ENCODE results near the gene IL1RAPL1. TPM values are rescaled to one million over a fixed set of nuclear protein-coding genes. Genes with fewer than 3 reads are reported as not detected.

The IL1RAPL1 gene
- not detected for polyA plus RNA-seq (2012; ENCODE audit: insufficient read length, low read depth)

- TF ChIP-seq REST (IDR thresholded peaks at IDR 0.05; ENCODE audit: insufficient read depth in 1 of 2, low read depth in 2 of 2, low read length in 2 of 2): no peak
- TF ChIP-seq FOXP2 (optimal IDR thresholded peaks at IDR 0.05; ENCODE audit: borderline replicate concordance, extremely low read depth, extremely low read length, insufficient read depth): no peak
- no peak for TF ChIP-seq POLR2AphosphoS5 (IDR thresholded peaks at IDR 0.05; ENCODE audit: low read depth, low read length)
- no peak for TF ChIP-seq SIN3A (IDR thresholded peaks at IDR 0.05; ENCODE audit: borderline replicate concordance, insufficient read depth, low read length)
- no peak for TF ChIP-seq TAF1 (IDR thresholded peaks at IDR 0.05; ENCODE audit: borderline replicate concordance, insufficient read depth, low read length)
These were observed at the start of gene IL1RAPL1 for GRCh38 chrX:28586981-28587551. IL1RAPL1 (plus strand) TSS chrX:28587446.

GRCh38 chrX:28542791-28543190 lies 44.5 kb upstream of the IL1RAPL1 start:
- TF ChIP-seq TAF1 (IDR thresholded peaks at IDR 0.05; ENCODE audit: borderline replicate concordance, insufficient read depth, low read length) (no peak), FOXP2 (optimal IDR thresholded peaks at IDR 0.05; ENCODE audit: borderline replicate concordance, extremely low read depth, extremely low read length, insufficient read depth) (no peak), POLR2AphosphoS5 (IDR thresholded peaks at IDR 0.05; ENCODE audit: low read depth, low read length) (no peak), REST (IDR thresholded peaks at IDR 0.05; ENCODE audit: insufficient read depth in 1 of 2, low read depth in 2 of 2, low read length in 2 of 2) (no peak), SIN3A (IDR thresholded peaks at IDR 0.05; ENCODE audit: borderline replicate concordance, insufficient read depth, low read length) (no peak)

GRCh38 chrX:28549838-28550237 lies 37.4 kb upstream of the IL1RAPL1 start:
- TF ChIP-seq SIN3A (IDR thresholded peaks at IDR 0.05; ENCODE audit: borderline replicate concordance, insufficient read depth, low read length): no peak
- no peak for TF ChIP-seq FOXP2 (optimal IDR thresholded peaks at IDR 0.05; ENCODE audit: borderline replicate concordance, extremely low read depth, extremely low read length, insufficient read depth)
- TF ChIP-seq POLR2AphosphoS5 (IDR thresholded peaks at IDR 0.05; ENCODE audit: low read depth, low read length): no peak
- TF ChIP-seq TAF1 (IDR thresholded peaks at IDR 0.05; ENCODE audit: borderline replicate concordance, insufficient read depth, low read length): no peak
- no peak for TF ChIP-seq REST (IDR thresholded peaks at IDR 0.05; ENCODE audit: insufficient read depth in 1 of 2, low read depth in 2 of 2, low read length in 2 of 2)

- no peak for TF ChIP-seq REST (IDR thresholded peaks at IDR 0.05; ENCODE audit: insufficient read depth in 1 of 2, low read depth in 2 of 2, low read length in 2 of 2)
- TF ChIP-seq TAF1 (IDR thresholded peaks at IDR 0.05; ENCODE audit: borderline replicate concordance, insufficient read depth, low read length): no peak
- TF ChIP-seq FOXP2 (optimal IDR thresholded peaks at IDR 0.05; ENCODE audit: borderline replicate concordance, extremely low read depth, extremely low read length, insufficient read depth): no peak
- no peak for TF ChIP-seq POLR2AphosphoS5 (IDR thresholded peaks at IDR 0.05; ENCODE audit: low read depth, low read length)
- no peak for TF ChIP-seq SIN3A (IDR thresholded peaks at IDR 0.05; ENCODE audit: borderline replicate concordance, insufficient read depth, low read length)
These were observed 36.8 kb upstream of the IL1RAPL1 start for GRCh38 chrX:28550331-28550872.

Data from PFSK-1 (cell line).